Mononuclear cell (primary cell): ENCODE results near the gene HBQ1. TPM values are rescaled to one million over a fixed set of nuclear protein-coding genes. Genes with fewer than 3 reads are reported as not detected.

Source experiments
- H3K27me3 ChIP-seq: 2 replicates; pipeline ENCODE4 v1.6.0; 2011; ENCODE audit warnings: low read length, control low read depth; ENCODE audit not compliant: insufficient read depth
- H3K4me1 ChIP-seq: 2 replicates; pipeline ENCODE4 v1.5.1; 2011; ENCODE audit warnings: mild to moderate bottlenecking, low read length, control low read depth; ENCODE audit not compliant: insufficient read depth
- H3K4me3 ChIP-seq: 2 replicates; pipeline ENCODE4 v1.5.1; 2011; ENCODE audit warnings: mild to moderate bottlenecking, low read length, moderate library complexity
- H3K9me3 ChIP-seq: 2 replicates; pipeline ENCODE4 v1.5.1; 2011; ENCODE audit warnings: low read depth, mild to moderate bottlenecking, control low read depth, low read length
- total RNA-seq: library from RNA; depleted of rRNA; stranded (reverse); fragments of >200 nt; gene quantifications from one replicate; pipeline ENCODE4 v1.2.3, GENCODE V29; 2012

The HBQ1 gene
- total RNA-seq, 1 donor = not detected

DNA sequence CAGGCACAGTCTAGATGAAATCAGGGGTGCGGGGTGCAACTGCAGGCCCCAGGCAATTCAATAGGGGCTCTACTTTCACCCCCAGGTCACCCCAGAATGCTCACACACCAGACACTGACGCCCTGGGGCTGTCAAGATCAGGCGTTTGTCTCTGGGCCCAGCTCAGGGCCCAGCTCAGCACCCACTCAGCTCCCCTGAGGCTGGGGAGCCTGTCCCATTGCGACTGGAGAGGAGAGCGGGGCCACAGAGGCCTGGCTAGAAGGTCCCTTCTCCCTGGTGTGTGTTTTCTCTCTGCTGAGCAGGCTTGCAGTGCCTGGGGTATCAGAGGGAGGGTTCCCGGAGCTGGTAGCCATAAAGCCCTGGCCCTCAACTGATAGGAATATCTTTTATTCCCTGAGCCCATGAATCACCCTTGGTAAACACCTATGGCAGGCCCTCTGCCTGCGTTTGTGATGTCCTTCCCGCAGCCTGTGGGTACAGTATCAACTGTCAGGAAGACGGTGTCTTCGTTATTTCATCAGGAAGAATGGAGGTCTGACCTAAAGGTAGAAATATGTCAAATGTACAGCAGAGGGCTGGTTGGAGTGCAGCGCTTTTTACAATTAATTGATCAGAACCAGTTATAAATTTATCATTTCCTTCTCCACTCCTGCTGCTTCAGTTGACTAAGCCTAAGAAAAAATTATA lies 2.1 kb upstream of the HBQ1 start:
- peaks cover 18% of the 10 kb centered on the region for H3K4me1 ChIP-seq
- no peak overlapping the region for H3K4me3 ChIP-seq
- H3K9me3 ChIP-seq = no peaks in the 10 kb centered on the region
- H3K27me3 ChIP-seq = peaks cover 47% of the 10 kb centered on the region

DNA sequence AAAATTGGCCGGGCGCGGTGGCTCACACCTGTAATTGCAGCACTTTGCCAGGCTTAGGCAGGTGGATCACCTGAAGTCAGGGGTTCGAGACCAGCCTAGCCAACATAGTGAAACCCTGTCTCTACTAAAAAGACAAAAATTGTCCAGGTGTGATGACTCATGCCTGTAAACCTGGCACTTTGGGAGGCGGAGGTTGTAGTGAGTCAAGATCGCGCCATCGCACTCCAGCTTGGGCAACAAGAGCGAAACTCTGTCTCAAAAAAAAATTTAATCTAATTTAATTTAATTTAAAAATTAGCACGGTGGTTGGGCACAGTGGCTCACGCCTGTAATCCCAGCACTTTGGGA lies 1.6 kb upstream of the HBQ1 start:
- Histone ChIP-seq H3K9me3 (no peaks in the 10 kb centered on the region), H3K4me1 (peaks cover 18% of the 10 kb centered on the region), H3K27me3 (peaks cover 47% of the 10 kb centered on the region), H3K4me3 (no peak overlapping the region)

- Histone ChIP-seq H3K27me3 (peaks cover 44% of the 10 kb centered on the region), H3K4me3 (no peak overlapping the region)
Observed at GRCh38 chr16:179211-180092, 807 bp upstream of the HBQ1 start.

DNA sequence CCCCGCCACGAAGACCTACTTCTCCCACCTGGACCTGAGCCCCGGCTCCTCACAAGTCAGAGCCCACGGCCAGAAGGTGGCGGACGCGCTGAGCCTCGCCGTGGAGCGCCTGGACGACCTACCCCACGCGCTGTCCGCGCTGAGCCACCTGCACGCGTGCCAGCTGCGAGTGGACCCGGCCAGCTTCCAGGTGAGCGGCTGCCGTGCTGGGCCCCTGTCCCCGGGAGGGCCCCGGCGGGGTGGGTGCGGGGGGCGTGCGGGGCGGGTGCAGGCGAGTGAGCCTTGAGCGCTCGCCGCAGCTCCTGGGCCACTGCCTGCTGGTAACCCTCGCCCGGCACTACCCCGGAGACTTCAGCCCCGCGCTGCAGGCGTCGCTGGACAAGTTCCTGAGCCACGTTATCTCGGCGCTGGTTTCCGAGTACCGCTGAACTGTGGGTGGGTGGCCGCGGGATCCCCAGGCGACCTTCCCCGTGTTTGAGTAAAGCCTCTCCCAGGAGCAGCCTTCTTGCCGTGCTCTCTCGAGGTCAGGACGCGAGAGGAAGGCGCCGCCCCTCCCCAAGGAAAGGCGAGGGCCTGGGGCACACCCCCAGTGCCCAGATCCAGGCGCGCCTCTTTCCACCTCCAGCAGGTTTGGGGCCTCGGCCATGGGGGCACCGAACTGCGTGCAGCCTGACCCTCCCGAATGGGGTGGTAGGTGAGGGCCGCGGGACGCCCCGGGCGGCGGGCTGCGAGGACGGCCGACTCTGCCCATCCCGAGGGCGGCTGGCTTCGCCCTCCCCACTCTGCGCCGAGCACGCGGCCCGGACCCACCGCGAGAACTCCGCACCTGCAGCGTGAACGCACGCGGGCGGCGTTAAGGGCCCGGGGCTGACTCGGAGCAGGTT lies 664 bp downstream of the HBQ1 start:
- H3K4me3 ChIP-seq = no peak overlapping the region
- peaks cover 33% of the 10 kb centered on the region for H3K27me3 ChIP-seq

More at GRCh38 chr16:179211-180092, 807 bp upstream of the HBQ1 start:
- Histone ChIP-seq H3K4me1 (peaks cover 18% of the 10 kb centered on the region), H3K9me3 (no peaks in the 10 kb centered on the region)

GRCh38 chr16:181565-182021 lies 1.3 kb downstream of the HBQ1 start:
- Histone ChIP-seq H3K4me3 (no peak overlapping the region), H3K4me1 (peaks cover 18% of the 10 kb centered on the region), H3K27me3 (peaks cover 33% of the 10 kb centered on the region), H3K9me3 (no peaks in the 10 kb centered on the region)

More for the DNA sequence above, 664 bp downstream of the HBQ1 start:
- no peaks in the 10 kb centered on the region for H3K9me3 ChIP-seq
- peaks cover 18% of the 10 kb centered on the region for H3K4me1 ChIP-seq

DNA sequence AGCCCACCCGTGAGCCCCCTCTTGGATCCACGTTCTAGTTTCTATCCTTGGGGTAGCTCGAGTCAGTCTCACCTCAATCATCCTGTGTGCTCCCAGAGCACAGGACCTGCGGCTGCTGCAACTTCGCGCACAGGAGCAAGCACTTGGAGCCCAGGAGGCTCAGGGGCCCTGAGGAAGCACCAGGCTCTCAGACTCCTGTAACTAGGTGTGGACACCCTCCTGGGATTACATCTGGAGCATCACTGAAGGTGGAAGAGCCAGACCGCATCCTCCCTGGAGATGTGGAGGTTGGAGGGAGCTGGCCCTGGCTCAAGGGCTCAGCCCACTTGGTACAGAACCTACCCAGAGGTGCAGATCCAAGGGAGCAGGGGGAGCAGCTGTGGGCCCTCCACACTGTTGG lies 2.7 kb downstream of the HBQ1 start:
- Histone ChIP-seq H3K9me3 (no peaks in the 10 kb centered on the region), H3K4me1 (peaks cover 18% of the 10 kb centered on the region), H3K4me3 (no peak overlapping the region), H3K27me3 (peaks cover 26% of the 10 kb centered on the region)

DNA sequence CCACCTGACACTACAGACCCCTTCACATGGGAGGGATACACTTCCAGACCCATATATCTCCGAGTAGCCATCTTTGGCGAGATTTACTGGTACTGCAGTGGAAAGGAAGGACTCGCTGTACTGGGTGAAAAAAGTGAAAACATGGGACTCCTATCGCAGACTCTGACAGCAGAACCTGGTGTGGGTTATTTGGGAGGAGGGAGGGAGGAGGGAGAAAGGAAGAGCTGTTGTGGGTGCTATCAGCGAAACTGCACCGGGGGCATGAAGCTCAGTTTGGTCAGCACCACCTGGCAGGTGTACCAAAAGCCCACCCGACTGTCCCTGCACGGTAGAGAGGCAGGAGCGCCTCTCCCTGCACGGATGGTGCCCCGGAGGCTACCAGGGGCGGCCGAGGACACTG lies 5.0 kb downstream of the HBQ1 start:
- H3K4me1 ChIP-seq = peaks cover 12% of the 10 kb centered on the region
- H3K9me3 ChIP-seq = no peaks in the 10 kb centered on the region
- H3K4me3 ChIP-seq = no peak overlapping the region
- peaks cover 5% of the 10 kb centered on the region for H3K27me3 ChIP-seq

DNA sequence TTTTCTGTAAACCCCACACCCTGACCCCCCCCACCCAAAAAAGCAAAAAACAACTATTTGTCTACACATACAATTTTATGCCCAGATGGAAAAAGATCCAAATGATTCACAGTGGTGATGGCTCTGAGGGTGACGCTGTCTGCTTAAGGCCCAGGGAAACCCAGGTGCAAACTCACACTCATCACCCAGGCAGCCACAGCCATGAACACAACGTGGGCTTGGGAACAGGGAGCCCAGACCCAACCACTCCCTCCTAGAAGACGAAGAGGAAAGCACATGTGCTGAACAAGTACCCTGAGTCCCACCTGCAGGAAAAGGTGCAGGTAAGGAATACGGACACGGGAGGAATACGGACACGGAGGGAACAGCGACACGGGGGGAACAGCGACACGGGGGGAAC lies 5.4 kb downstream of the HBQ1 start:
- no peaks in the 10 kb centered on the region for H3K9me3 ChIP-seq
- no peak overlapping the region for H3K4me3 ChIP-seq
- peaks cover 10% of the 10 kb centered on the region for H3K4me1 ChIP-seq
- peaks cover 5% of the 10 kb centered on the region for H3K27me3 ChIP-seq

- Histone ChIP-seq H3K9me3 (no peaks in the 10 kb centered on the region), H3K4me3 (no peak overlapping the region), H3K4me1 (no peaks in the 10 kb centered on the region), H3K27me3 (no peaks in the 10 kb centered on the region)
Observed at GRCh38 chr16:187330-187729, 7.1 kb downstream of the HBQ1 start.

DNA sequence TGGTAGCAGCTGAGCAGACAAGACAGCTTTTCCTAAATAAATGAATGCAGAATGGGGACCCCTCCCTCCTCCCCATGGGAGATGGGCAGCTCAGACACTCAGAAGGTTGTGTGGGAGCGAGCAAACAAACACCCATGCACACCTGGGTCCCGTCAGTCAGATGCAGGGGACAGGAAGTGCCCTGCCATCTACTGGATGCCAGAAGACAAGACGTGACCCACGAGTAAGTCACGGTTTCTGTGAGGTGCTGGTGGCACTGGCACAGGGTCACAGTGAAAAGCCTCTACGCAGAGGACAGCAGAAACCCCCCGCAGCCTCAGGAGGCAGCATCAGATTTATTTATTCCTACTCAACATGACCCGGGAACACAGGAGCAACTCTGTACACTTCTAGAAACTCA lies 8.4 kb downstream of the HBQ1 start:
- no peak overlapping the region for H3K4me3 ChIP-seq
- H3K27me3 ChIP-seq = no peaks in the 10 kb centered on the region
- H3K9me3 ChIP-seq = no peaks in the 10 kb centered on the region
- no peaks in the 10 kb centered on the region for H3K4me1 ChIP-seq

DNA sequence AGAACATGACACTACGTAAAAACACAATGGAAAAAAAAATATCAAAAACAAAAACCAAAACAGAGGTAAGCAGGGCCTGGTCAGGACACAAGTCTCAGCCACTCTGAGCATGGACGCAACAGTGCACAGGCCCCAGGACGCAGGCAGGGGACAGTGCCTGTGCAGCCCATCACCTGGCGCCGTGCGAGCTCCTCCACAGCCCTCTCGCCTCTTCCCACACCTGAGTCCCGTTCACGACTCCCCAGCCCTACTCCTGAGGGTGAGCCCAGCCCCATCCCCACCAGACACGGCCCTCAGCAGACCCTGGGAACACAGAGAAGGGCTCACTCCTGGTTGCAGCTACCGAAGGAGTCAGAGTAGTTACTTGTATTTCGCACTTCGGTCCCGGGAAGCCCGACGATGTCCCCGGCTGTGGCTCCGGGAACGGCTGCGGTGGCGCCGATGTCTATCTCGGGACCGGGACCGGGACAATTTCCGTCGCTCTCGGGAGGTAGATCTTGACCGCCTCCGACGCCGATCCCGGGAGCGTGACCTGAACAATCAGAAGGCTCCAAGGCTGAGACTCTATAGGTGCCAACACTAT lies 9.4 kb downstream of the HBQ1 start:
- no peaks in the 10 kb centered on the region for H3K4me1 ChIP-seq
- no peak overlapping the region for H3K4me3 ChIP-seq
- no peaks in the 10 kb centered on the region for H3K9me3 ChIP-seq
- no peaks in the 10 kb centered on the region for H3K27me3 ChIP-seq

DNA sequence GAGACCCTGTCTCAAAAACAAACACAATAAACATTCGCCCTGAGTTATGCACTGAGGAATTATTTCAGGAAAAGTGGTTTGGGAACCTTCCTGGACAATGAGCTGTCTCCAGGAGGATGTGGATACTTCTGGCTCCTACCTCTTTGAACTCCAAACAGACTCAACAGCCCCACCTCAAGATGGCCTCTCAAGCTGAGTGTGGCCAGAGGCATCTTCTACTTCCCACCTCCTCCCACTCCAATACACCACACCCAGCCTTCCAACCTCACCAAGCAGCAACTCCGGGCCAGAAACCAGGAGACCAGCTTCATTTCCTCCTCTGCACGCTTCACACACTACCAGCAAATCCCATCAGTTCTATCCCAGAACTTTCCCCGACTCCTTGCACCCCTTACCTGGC lies 11.6 kb downstream of the HBQ1 start:
- Histone ChIP-seq H3K4me1 (no peaks in the 10 kb centered on the region), H3K27me3 (no peaks in the 10 kb centered on the region), H3K4me3 (no peak overlapping the region), H3K9me3 (no peaks in the 10 kb centered on the region)

DNA sequence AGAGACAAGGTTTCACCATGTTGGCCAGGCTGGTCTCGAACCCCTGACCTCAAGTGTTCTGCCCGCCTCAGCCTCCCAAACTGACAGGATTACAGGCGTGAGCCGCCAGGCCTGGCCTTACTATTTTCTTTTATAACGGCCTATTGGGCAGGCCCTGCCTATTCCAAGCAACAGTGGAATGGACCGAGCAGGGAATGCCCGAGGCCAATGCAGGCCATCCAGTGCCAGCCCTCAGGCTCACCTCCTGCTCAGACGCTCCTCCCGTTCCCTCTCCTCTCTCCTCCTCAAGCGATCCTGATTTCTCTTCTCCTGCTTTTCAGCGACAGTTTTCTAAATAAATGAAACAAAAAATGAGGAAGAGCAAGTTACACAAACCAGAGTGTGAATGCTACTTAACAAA lies 12.4 kb downstream of the HBQ1 start:
- Histone ChIP-seq H3K9me3 (no peaks in the 10 kb centered on the region), H3K27me3 (no peaks in the 10 kb centered on the region), H3K4me1 (no peaks in the 10 kb centered on the region), H3K4me3 (no peak overlapping the region)

DNA sequence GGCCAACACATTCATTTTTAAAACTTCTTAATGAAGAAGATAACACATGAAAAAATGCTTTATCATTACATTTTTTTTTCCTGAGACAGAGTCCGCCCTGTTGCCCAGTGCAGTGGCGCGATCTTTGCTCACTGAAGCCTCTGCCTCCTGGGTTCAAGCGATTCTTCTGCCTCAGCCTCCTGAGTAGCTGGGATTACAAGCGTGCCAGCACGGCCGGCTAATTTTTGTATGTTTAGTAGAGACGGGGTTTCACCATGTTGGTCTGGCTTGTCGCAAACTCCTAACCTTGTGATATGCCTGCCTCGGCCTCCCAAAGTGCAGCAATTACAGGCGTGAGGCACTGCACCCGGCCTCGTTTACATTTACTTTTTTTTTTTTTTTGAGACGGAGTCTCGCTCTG lies 13.2 kb downstream of the HBQ1 start:
- no peaks in the 10 kb centered on the region for H3K9me3 ChIP-seq

DNA sequence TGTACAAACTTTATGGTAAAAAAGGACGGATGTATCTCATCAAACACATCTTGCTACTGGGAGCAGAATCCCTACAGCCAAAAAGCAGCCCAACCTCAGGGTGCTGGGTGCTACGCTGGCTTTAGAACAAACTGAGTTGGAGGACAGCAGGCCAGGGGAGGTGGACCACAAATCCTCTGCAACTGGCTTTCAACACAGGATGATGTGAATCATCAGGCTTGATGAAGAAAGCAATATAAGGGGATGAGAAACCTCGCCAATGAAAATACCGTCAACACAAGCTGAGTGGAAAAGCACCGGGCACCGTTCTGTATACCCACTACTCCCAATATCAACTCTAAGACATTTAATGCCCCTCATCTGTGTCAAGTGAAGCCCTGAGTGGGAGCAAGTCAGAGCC lies 14.3 kb downstream of the HBQ1 start:
- H3K9me3 ChIP-seq = no peaks in the 10 kb centered on the region
- H3K27me3 ChIP-seq = no peaks in the 10 kb centered on the region
- no peaks in the 10 kb centered on the region for H3K4me1 ChIP-seq
- no peak overlapping the region for H3K4me3 ChIP-seq

More for the DNA sequence above, 13.2 kb downstream of the HBQ1 start:
- Histone ChIP-seq H3K27me3 (no peaks in the 10 kb centered on the region), H3K4me1 (no peaks in the 10 kb centered on the region), H3K4me3 (no peak overlapping the region)
